ENCODE results near the gene HEBP2.

Gene HEBP2

DNA sequence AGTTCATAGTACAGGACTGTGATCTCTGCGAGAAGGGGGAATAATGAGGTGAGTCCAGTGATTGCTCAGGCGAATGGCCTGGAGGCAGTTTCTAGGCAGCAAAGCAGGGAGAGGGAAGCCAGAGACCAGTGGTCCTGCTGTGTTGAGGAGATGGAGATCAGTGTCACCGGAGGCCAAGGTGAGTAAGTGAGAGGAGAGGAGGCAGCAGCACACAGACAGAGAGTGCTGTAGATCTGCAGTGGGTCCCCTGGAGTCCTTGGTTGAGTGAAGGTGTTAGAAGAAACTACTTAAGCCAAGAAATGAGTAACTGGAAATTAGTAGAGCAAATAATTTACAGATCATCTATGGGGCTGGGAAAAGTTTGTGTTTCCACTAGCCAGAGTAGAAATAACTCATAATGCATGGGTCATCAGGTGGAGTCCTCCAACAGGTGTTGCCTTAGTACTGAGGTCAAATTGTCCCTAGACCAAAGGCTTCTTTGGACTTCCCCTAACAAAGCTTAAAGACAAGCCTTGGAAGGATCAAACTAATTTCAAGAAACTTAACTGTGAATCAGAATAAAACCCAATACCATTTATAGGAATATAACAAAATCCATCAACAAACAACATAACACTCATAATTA, 13.6 kb downstream of the HEBP2 start:
- no peak for TF ChIP-seq MYC (IDR thresholded peaks at IDR 0.05; ENCODE audit: low read depth, low read length)
- TF ChIP-seq, protein P1, sequence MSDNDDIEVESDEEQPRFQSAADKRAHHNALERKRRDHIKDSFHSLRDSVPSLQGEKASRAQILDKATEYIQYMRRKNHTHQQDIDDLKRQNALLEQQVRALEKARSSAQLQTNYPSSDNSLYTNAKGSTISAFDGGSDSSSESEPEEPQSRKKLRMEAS (IDR thresholded peaks at IDR 0.05; ENCODE audit: low read depth, low read length) = no peak
- no peak for TF ChIP-seq CTCF (IDR thresholded peaks at IDR 0.05; ENCODE audit: low read depth, low read length)
- TF ChIP-seq POLR2A (IDR thresholded peaks at IDR 0.05; ENCODE audit: extremely low read depth, insufficient read length) = no peak
- no peak overlapping the region for H3K4me3 ChIP-seq (ENCODE audit: low read depth, low read length)
- DNase-seq (ENCODE audit: low read depth) = no peak

GRCh38 chr6:138418118-138418742, 14.2 kb downstream of the HEBP2 start:
- TF ChIP-seq CTCF (IDR thresholded peaks at IDR 0.05; ENCODE audit: low read depth, low read length) = no peak
- TF ChIP-seq, protein P1 (IDR thresholded peaks at IDR 0.05; ENCODE audit: low read depth, low read length) = no peak
- no peak for TF ChIP-seq POLR2A (IDR thresholded peaks at IDR 0.05; ENCODE audit: extremely low read depth, insufficient read length)
- TF ChIP-seq MYC (IDR thresholded peaks at IDR 0.05; ENCODE audit: low read depth, low read length) = no peak
- no peak overlapping the region for H3K4me3 ChIP-seq (ENCODE audit: low read depth, low read length)
- no peak for DNase-seq (ENCODE audit: low read depth)

GRCh38 chr6:138419766-138420165, 15.7 kb downstream of the HEBP2 start:
- TF ChIP-seq MYC (IDR thresholded peaks at IDR 0.05; ENCODE audit: low read depth, low read length) (no peak), POLR2A (IDR thresholded peaks at IDR 0.05; ENCODE audit: extremely low read depth, insufficient read length) (no peak), CTCF (IDR thresholded peaks at IDR 0.05; ENCODE audit: low read depth, low read length) (no peak)
- TF ChIP-seq, protein P1 (IDR thresholded peaks at IDR 0.05; ENCODE audit: low read depth, low read length) = no peak
- no peak overlapping the region for H3K4me3 ChIP-seq (ENCODE audit: low read depth, low read length)

GRCh38 chr6:138420356-138420755, 16.3 kb downstream of the HEBP2 start:
- TF ChIP-seq MYC (IDR thresholded peaks at IDR 0.05; ENCODE audit: low read depth, low read length) = no peak
- TF ChIP-seq POLR2A (IDR thresholded peaks at IDR 0.05; ENCODE audit: extremely low read depth, insufficient read length) = no peak
- TF ChIP-seq, protein P1 (IDR thresholded peaks at IDR 0.05; ENCODE audit: low read depth, low read length) = no peak
- no peak for TF ChIP-seq CTCF (IDR thresholded peaks at IDR 0.05; ENCODE audit: low read depth, low read length)
- DNase-seq (ENCODE audit: low read depth) = no peak
- no peak overlapping the region for H3K4me3 ChIP-seq (ENCODE audit: low read depth, low read length)

More at GRCh38 chr6:138419766-138420165, 15.7 kb downstream of the HEBP2 start:
- no peak for DNase-seq (ENCODE audit: low read depth)

- no peak for DNase-seq (ENCODE audit: low read depth)
- TF ChIP-seq CTCF (IDR thresholded peaks at IDR 0.05; ENCODE audit: low read depth, low read length) (no peak), POLR2A (IDR thresholded peaks at IDR 0.05; ENCODE audit: extremely low read depth, insufficient read length) (no peak), MYC (IDR thresholded peaks at IDR 0.05; ENCODE audit: low read depth, low read length) (no peak)
- TF ChIP-seq, protein P1 (IDR thresholded peaks at IDR 0.05; ENCODE audit: low read depth, low read length) = no peak
- H3K4me3 ChIP-seq (ENCODE audit: low read depth, low read length) = no peak overlapping the region
Observed at GRCh38 chr6:138421089-138421488, 17.1 kb downstream of the HEBP2 start.

All from NB4 (cell line).